ENCODE measurements around the gene RGS11.

- no peak for TF ChIP-seq CTCF (IDR thresholded peaks at IDR 0.05)
- no peak for TF ChIP-seq SIN3A (IDR thresholded peaks at IDR 0.05; ENCODE audit: borderline replicate concordance, insufficient read depth, low read depth, low read length)
- no peak for TF ChIP-seq REST (IDR thresholded peaks at IDR 0.05; ENCODE audit: insufficient read depth in 1 of 2, low read depth in 2 of 2, low read length in 1 of 2)
Observed at GRCh38 chr16:259814-260253, 15.9 kb downstream of the RGS11 start.

Measured in Panc1 (cell line).